Measurements from ENCODE around the gene ITK.

DNA sequence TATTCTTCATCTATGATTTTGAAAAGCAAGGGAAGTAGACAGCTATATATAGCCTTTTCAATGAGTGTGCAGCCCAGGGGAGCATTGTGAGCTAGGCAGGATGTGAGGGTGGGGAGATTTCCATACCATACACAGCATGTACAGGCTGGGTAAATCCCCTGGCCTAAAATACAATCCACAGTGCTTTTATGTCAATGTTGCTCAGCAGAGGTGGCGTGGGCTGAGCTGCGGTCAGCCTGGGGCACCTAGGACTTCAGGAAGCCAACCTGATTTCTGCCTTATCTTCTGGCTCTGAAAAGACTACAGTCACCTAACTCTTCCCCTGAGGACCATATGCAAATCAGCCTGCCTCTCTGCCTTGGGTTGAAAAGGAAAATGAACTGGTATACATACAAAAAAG is 8.2 kb upstream of the ITK start:
- TF ChIP-seq CTCF (conservative IDR thresholded peaks at IDR 0.05; ENCODE audit: low read length) = no peak
- TF ChIP-seq EZH2phosphoT487 (IDR thresholded peaks at IDR 0.05; ENCODE audit: borderline replicate concordance) = no peak

All from Loucy (cell line).